ENCODE results near the gene SUN1.

Gene SUN1

DNA sequence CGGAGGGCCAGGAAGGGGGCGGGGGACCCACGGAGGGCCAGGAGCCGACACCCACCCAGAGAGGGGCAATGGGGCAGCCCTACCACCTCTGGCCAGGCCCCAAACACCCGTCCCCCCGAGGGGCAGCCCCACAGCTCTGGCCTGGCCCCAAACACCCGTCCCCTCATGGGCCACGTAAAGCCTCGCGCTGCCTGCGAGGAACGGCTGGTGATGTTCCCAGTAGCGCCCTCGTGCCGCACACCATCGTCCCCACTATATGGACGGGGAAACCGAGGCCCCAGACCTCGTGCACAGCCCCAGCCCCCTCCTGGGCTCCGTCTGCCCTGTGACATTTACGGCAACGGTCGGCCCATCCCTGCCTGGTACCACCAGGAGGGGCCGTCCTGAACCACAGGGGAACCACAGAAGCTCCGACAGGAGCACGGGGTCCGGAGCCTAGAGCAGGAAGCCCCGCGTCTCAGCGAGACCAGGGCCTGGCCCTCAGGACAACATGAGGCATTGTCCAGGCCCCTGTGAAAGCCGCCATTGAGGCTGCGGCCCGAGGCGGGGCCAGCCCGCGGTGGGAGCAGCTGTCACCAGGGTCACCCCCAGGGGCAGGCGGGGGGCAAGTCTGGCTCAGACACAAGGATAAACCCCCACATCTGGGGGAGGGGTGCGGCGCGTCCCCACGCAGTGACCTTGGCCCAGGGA lies 79.7 kb downstream of the SUN1 start:
- no peak for TF ChIP-seq CTCF (IDR thresholded peaks at IDR 0.05; ENCODE audit: low read depth, low read length, missing control alignments)

DNA sequence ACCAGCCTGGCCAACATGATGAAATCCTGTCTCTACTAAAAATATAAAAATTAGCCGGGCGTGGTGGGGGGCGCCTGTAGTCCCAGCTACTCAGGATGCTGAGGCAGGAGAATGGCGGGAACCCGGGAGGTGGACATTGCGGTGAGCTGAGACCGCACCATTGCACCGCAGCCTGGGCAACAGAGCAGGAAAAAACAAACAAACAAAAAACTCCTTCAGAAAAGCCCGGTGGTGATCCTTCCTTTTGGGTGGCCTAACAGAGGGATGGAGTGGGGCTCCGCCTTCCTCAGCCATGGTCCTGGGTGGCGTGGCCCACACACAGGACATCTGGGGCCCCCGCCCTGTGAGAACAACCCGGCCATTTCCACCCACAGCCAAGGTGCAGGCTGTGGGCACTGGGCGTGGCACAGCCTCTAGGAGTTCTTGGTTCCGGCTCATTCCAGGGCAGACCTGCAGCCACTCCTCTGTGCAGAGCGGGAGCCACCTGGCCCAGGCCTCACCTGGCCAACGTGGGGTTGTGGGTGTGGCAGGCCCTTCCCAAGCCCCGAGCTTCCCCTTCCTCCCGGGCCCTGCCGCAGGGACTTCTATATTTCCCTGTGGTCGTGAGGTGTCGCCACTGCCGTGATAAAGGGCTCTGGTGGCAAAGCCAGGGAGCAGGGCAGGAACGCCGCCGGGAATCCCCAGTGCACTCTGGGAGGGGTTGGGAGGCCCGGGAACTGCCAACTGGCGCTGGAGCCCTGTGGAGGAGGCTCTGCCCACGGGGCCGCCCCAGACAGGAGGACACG lies 81.7 kb downstream of the SUN1 start:
- in situ Hi-C loops (cut with HindIII; ENCODE audit: low pct_ligation_motif_present, low sequenced_read_pairs) = no loop called here
- DNase-seq = no peak
- no peak for TF ChIP-seq CTCF (IDR thresholded peaks at IDR 0.05; ENCODE audit: low read depth, low read length, missing control alignments)
- Histone ChIP-seq H3K36me3 (replicated peaks) (no peaks in the 10 kb centered on the region), H3K4me3 (ENCODE audit: low read depth, low read length) (no peak overlapping the region), H3K27ac (no peak overlapping the region), H3K27me3 (replicated peaks) (no peaks in the 10 kb centered on the region)

More for the DNA sequence above, 79.7 kb downstream of the SUN1 start:
- in situ Hi-C loops (cut with HindIII; ENCODE audit: low pct_ligation_motif_present, low sequenced_read_pairs) = no loop called here
- Histone ChIP-seq H3K4me3 (ENCODE audit: low read depth, low read length) (no peak overlapping the region), H3K27me3 (replicated peaks) (no peaks in the 10 kb centered on the region), H3K36me3 (replicated peaks) (no peaks in the 10 kb centered on the region), H3K27ac (no peak overlapping the region)
- DNase-seq = no peak

GRCh38 chr7:914521-915194 lies 82.4 kb downstream of the SUN1 start:
- H3K27ac ChIP-seq = no peak overlapping the region
- no peak overlapping the region for H3K4me3 ChIP-seq (ENCODE audit: low read depth, low read length)
- no peak for DNase-seq
- no peaks in the 10 kb centered on the region for H3K27me3 ChIP-seq (replicated peaks)
- H3K36me3 ChIP-seq (replicated peaks) = no peaks in the 10 kb centered on the region
- in situ Hi-C loops (cut with HindIII; ENCODE audit: low pct_ligation_motif_present, low sequenced_read_pairs) = no loop called here
- no peak for TF ChIP-seq CTCF (IDR thresholded peaks at IDR 0.05; ENCODE audit: low read depth, low read length, missing control alignments)

DNA sequence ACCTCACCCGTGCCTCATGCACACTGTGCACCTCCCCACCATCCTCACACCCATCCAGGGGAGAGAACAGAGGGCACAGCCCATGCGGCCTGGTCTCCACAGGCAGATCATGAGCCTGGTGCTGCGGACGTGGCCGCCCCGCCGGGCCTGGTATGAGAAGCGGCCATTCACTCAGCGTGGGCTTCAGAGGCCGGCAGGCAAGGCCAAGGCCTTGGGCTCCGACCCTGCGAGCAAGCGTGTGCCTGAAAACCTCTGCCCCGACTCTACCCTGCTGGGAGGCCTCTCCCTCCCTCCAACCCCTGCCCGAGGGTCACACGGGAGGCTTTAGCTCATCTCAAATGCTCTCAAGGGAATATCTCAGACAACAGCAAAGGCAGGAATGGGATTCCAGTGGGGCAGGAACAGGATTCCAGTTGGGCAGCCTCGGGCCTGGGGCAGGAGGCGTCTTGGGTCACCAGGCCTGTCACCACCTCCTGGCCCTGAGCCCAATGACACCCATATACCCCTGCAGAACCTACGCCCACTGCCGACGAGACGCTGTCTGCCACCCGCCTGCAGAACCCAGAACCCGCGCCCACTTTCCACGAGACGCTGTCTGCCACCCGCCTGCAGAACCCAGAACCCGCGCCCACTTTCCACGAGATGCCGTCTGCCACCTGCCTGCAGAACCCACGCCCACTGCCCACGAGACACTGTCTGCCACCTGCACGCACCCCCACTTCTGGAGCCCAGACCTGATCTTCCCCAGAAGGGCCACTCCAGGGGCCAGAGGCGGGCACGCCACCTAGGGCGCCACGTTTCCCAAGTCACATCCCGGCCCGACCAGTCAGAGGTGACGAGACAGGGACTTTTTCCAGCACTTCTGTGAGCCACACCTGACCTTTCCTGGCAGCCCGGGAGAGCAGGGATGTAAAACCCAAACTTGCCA lies 83.3 kb downstream of the SUN1 start:
- no peak for TF ChIP-seq CTCF (IDR thresholded peaks at IDR 0.05; ENCODE audit: low read depth, low read length, missing control alignments)
- Histone ChIP-seq H3K4me3 (ENCODE audit: low read depth, low read length) (no peak overlapping the region), H3K27me3 (replicated peaks) (no peaks in the 10 kb centered on the region), H3K27ac (no peak overlapping the region), H3K36me3 (replicated peaks) (no peaks in the 10 kb centered on the region)
- in situ Hi-C loops (cut with HindIII; ENCODE audit: low pct_ligation_motif_present, low sequenced_read_pairs) = no loop called here
- no peak for DNase-seq

- H3K4me3 ChIP-seq (ENCODE audit: low read depth, low read length) = no peak overlapping the region
- H3K36me3 ChIP-seq (replicated peaks) = no peaks in the 10 kb centered on the region
- DNase-seq = no peak
- in situ Hi-C loops (cut with HindIII; ENCODE audit: low pct_ligation_motif_present, low sequenced_read_pairs) = no loop called here
- no peaks in the 10 kb centered on the region for H3K27me3 ChIP-seq (replicated peaks)
- no peak for TF ChIP-seq CTCF (IDR thresholded peaks at IDR 0.05; ENCODE audit: low read depth, low read length, missing control alignments)
- H3K27ac ChIP-seq = no peak overlapping the region
These were observed 84.1 kb downstream of the SUN1 start for GRCh38 chr7:916291-916941.
